ENCODE data around the gene TRIM45.
"Not testable (repeated sequence)": the region's sequence is repeated elsewhere in the genome, so short reads cannot be mapped to it uniquely, and the experiment has no call there.

Gene TRIM45

DNA sequence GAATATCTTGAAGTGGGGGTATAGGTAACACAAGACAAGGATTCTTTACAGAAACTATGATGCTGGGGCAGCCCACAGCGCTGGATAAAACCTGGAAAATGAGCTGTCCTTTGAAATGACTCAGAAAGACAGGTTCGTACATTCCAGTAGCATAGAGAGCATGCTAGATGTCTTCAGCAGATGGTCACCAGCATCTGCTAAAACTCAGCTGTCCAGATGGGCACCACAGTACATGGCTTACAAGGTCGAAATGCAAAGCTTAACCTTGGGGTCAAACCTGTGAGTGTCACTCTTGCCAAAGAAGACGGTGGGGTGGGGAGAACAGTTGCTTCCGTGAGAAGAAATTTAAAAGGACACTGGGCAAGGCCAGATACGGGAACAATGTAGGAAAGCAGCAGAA lies 41.3 kb upstream of the TRIM45 start:
- Histone ChIP-seq H3K4me3 (replicated peaks; ENCODE audit: low read depth, low read length) (no peak overlapping the region), H3K27me3 (replicated peaks; ENCODE audit: control insufficient read depth, insufficient read depth, low read length) (no peaks in the 10 kb centered on the region; the same call in 1 of the 2 replicates), H3K36me3 (ENCODE audit: control insufficient read depth, insufficient read depth, low read length) (no peaks in the 10 kb centered on the region)
- TF ChIP-seq, protein P1, sequence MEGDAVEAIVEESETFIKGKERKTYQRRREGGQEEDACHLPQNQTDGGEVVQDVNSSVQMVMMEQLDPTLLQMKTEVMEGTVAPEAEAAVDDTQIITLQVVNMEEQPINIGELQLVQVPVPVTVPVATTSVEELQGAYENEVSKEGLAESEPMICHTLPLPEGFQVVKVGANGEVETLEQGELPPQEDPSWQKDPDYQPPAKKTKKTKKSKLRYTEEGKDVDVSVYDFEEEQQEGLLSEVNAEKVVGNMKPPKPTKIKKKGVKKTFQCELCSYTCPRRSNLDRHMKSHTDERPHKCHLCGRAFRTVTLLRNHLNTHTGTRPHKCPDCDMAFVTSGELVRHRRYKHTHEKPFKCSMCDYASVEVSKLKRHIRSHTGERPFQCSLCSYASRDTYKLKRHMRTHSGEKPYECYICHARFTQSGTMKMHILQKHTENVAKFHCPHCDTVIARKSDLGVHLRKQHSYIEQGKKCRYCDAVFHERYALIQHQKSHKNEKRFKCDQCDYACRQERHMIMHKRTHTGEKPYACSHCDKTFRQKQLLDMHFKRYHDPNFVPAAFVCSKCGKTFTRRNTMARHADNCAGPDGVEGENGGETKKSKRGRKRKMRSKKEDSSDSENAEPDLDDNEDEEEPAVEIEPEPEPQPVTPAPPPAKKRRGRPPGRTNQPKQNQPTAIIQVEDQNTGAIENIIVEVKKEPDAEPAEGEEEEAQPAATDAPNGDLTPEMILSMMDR (IDR thresholded peaks at IDR 0.05; ENCODE audit: insufficient read depth, low read length, poor library complexity, severe bottlenecking), result no peak
- no peak for DNase-seq (ENCODE audit: extremely low read depth, insufficient read length)

DNA sequence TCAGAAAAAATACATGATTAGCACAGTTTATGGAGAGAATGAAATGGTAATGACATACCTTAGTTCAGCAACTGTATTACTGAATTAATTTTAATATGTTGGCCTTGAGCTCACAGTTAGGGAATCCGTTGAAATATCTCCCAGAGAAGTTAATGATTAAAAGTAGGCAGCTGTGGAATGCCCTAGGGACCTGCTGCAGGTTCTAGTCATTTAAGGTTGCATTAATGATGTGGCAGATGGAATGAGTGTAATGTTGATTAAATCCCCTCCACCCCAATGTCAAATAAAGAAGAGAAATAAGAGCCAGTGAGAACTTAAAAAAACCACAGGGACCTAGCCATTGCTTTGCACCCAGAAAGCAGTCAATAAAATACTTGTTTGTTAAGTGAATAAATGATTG lies 40.3 kb upstream of the TRIM45 start:
- DNase-seq (ENCODE audit: extremely low read depth, insufficient read length), result no peak
- TF ChIP-seq, protein P1 (IDR thresholded peaks at IDR 0.05; ENCODE audit: insufficient read depth, low read length, poor library complexity, severe bottlenecking), result no peak
- Histone ChIP-seq H3K4me3 (replicated peaks; ENCODE audit: low read depth, low read length) (no peak overlapping the region), H3K27me3 (replicated peaks; ENCODE audit: control insufficient read depth, insufficient read depth, low read length) (no peaks in the 10 kb centered on the region; the same call in 1 of the 2 replicates), H3K36me3 (ENCODE audit: control insufficient read depth, insufficient read depth, low read length) (no peaks in the 10 kb centered on the region)

DNA sequence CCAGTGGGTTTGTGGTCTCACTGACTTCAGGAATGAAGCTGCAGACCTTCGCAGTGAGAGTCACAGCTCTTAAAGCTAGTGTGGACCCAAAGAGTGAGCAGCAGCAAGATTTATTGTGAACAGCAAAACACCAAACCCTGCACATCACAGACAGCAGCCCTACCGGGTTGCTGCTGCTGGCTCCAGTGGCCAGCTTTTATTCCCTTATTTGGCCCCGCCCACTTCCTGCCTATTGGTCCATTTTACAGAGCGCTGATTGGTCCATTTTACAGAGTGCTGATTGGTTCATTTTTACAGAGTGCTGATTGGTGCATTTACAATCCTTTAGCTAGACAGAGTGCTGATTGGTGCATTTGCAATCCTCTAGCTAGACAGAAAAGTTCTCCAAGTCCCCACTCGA lies 29.8 kb upstream of the TRIM45 start:
- not testable (repeated sequence) for DNase-seq (ENCODE audit: extremely low read depth, insufficient read length); H3K27me3 ChIP-seq (replicated peaks; ENCODE audit: control insufficient read depth, insufficient read depth, low read length); H3K36me3 ChIP-seq (ENCODE audit: control insufficient read depth, insufficient read depth, low read length); H3K4me3 ChIP-seq (replicated peaks; ENCODE audit: low read depth, low read length)

DNA sequence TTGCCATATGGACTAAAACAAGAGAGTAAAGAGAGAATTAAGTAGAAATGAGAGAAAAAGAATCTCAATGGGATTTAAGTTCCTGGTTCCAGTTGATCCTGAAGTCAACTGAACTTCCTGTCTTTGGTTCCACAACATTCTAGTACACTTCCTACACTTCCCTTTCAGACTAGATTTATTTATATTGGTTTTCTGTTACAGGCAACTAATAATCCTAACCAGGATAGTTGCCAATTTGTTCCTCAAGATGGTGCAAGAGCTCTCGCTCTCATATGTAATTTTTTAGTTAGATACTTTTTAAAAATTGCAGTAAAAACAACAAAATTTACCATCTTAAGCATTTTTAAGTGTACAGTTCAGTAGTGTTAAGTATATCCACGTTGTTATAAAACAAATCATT lies 28.8 kb upstream of the TRIM45 start:
- DNase-seq (ENCODE audit: extremely low read depth, insufficient read length), result no peak
- H3K4me3 ChIP-seq (replicated peaks; ENCODE audit: low read depth, low read length), result no peak overlapping the region
- H3K36me3 ChIP-seq (ENCODE audit: control insufficient read depth, insufficient read depth, low read length), result no peaks in the 10 kb centered on the region
- TF ChIP-seq, protein P1 (IDR thresholded peaks at IDR 0.05; ENCODE audit: insufficient read depth, low read length, poor library complexity, severe bottlenecking), result no peak
- H3K27me3 ChIP-seq (replicated peaks; ENCODE audit: control insufficient read depth, insufficient read depth, low read length), result no peaks in the 10 kb centered on the region

DNA sequence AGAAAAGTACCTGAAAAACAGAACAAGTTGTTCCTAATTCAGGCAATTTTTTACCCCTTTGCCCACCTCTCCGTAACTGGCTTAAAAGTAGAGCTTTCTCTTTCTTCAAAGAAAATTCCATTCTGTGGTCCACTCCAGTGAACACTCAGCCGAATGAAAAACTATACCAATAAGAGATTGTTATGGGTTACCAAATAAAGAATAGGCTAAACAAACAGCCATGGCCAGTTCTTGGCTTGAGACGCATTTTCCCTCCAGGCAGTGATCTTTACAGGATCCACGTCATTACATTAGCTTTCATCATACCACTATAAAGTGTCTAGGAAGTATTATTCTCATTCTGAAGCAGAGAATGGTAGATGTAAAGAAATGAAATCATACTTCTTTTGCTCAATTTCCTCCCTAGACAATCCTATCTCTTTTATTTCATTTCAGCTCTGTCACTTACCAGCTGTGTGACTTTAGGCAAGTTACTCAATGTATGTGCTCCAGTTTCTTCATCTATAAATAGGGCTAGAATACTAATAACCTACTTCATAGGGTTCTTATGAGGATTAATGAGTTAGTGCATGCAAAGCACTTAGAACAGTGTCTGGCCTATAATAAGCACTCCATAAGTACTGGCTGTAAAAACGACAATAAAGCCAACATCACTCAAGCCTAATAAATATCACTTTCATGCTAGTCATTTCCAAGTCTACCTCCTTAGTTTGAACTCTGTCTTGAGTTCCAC lies 26.5 kb upstream of the TRIM45 start:
- Histone ChIP-seq H3K4me3 (replicated peaks; ENCODE audit: low read depth, low read length) (no peak overlapping the region), H3K36me3 (ENCODE audit: control insufficient read depth, insufficient read depth, low read length) (no peaks in the 10 kb centered on the region)
- DNase-seq (ENCODE audit: extremely low read depth, insufficient read length), result no peak

GRCh38 chr1:117147341-117147831 lies 25.8 kb upstream of the TRIM45 start:
- DNase-seq (ENCODE audit: extremely low read depth, insufficient read length), result no peak
- Histone ChIP-seq H3K27me3 (replicated peaks; ENCODE audit: control insufficient read depth, insufficient read depth, low read length) (no peaks in the 10 kb centered on the region; the same call in 1 of the 2 replicates), H3K36me3 (ENCODE audit: control insufficient read depth, insufficient read depth, low read length) (no peaks in the 10 kb centered on the region)

More for the DNA sequence above, 26.5 kb upstream of the TRIM45 start:
- H3K27me3 ChIP-seq (replicated peaks; ENCODE audit: control insufficient read depth, insufficient read depth, low read length), result no peaks in the 10 kb centered on the region
- TF ChIP-seq, protein P1 (IDR thresholded peaks at IDR 0.05; ENCODE audit: insufficient read depth, low read length, poor library complexity, severe bottlenecking), result no peak

More at GRCh38 chr1:117147341-117147831, 25.8 kb upstream of the TRIM45 start:
- TF ChIP-seq, protein P1 (IDR thresholded peaks at IDR 0.05; ENCODE audit: insufficient read depth, low read length, poor library complexity, severe bottlenecking), result no peak
- H3K4me3 ChIP-seq (replicated peaks; ENCODE audit: low read depth, low read length), result no peak overlapping the region

Data from GM06990 (cell line).